Measurements from ENCODE around the gene SET. TPM values are rescaled to one million over a fixed set of nuclear protein-coding genes. Genes with fewer than 3 reads are reported as not detected.

Gene SET
- total RNA-seq, 1 experiment from 2014 or later: 1,129 TPM

- Mint-ChIP-seq H3K36me3 (peaks cover 6% of the 10 kb centered on the region; the same call in 1 of the 2 replicates), H3K4me1 (peaks cover 4% of the 10 kb centered on the region; the same call in 1 of the 2 replicates), H3K27me3 (ENCODE audit: low read depth) (no peaks in the 10 kb centered on the region), H3K9me3 (no peaks in the 10 kb centered on the region), H3K4me3 (no peak overlapping the region), H3K27ac (no peak overlapping the region)
- ChIA-PET POLR2A (no interaction called here), CTCF (interaction anchor here (1.8 kb wide), 1 partner anchor 17 kb away, joined by 4 read pairs; the partner anchor contains the start of gene ZDHHC12)
- no peak for ATAC-seq
- peak; percentile 9 for DNase-seq (ENCODE audit: low spot score)
- TF ChIP-seq NFYB (CRISPR knock-in tag; conservative IDR thresholded peaks at IDR 0.05; ENCODE audit: low read depth): no peak
- TF ChIP-seq NR1H2 (CRISPR knock-in tag; IDR thresholded peaks at IDR 0.05): no peak
- TF ChIP-seq MXD4 (CRISPR knock-in tag; IDR thresholded peaks at IDR 0.05; ENCODE audit: borderline replicate concordance): no peak
- TF ChIP-seq ZNF416 (CRISPR knock-in tag; IDR thresholded peaks at IDR 0.05): no peak
- no peak for TF ChIP-seq HMGXB4 (CRISPR knock-in tag; IDR thresholded peaks at IDR 0.05)
- TF ChIP-seq ATF2 (CRISPR knock-in tag; IDR thresholded peaks at IDR 0.05; ENCODE audit: borderline replicate concordance, low read depth): no peak
- TF ChIP-seq ATF6 (CRISPR knock-in tag; IDR thresholded peaks at IDR 0.05): no peak
- TF ChIP-seq TP53 (CRISPR knock-in tag; IDR thresholded peaks at IDR 0.05): no peak
- no peak for TF ChIP-seq ZBTB21 (CRISPR knock-in tag; IDR thresholded peaks at IDR 0.05; ENCODE audit: borderline replicate concordance)
- TF ChIP-seq GABPB1 (CRISPR knock-in tag; IDR thresholded peaks at IDR 0.05): no peak
- no peak for TF ChIP-seq FOXP4 (CRISPR knock-in tag; IDR thresholded peaks at IDR 0.05)
- no peak for TF ChIP-seq KAT7 (CRISPR knock-in tag; IDR thresholded peaks at IDR 0.05; ENCODE audit: borderline replicate concordance)
- no peak for TF ChIP-seq ZNF121 (CRISPR knock-in tag; IDR thresholded peaks at IDR 0.05)
- TF ChIP-seq ZNF263 (CRISPR knock-in tag; IDR thresholded peaks at IDR 0.05; ENCODE audit: low read depth): no peak
- no peak for TF ChIP-seq AFF4 (CRISPR knock-in tag; IDR thresholded peaks at IDR 0.05; ENCODE audit: borderline replicate concordance)
- TF ChIP-seq PRDM15 (CRISPR knock-in tag; IDR thresholded peaks at IDR 0.05): no peak
- TF ChIP-seq STAT6 (CRISPR knock-in tag; conservative IDR thresholded peaks at IDR 0.05; ENCODE audit: low read depth): no peak
- no peak for TF ChIP-seq JUN (CRISPR knock-in tag; IDR thresholded peaks at IDR 0.05)
- TF ChIP-seq CREM (CRISPR knock-in tag; IDR thresholded peaks at IDR 0.05): no peak
Measured at GRCh38 chr9:128706671-128707381, 17.8 kb downstream of the SET start.
